Measurements from ENCODE around the gene RAD51B.

Gene RAD51B

GRCh38 chr14:68551045-68551683 lies 731.6 kb downstream of the RAD51B start:
- no peak for DNase-seq (ENCODE audit: low read depth)

DNA sequence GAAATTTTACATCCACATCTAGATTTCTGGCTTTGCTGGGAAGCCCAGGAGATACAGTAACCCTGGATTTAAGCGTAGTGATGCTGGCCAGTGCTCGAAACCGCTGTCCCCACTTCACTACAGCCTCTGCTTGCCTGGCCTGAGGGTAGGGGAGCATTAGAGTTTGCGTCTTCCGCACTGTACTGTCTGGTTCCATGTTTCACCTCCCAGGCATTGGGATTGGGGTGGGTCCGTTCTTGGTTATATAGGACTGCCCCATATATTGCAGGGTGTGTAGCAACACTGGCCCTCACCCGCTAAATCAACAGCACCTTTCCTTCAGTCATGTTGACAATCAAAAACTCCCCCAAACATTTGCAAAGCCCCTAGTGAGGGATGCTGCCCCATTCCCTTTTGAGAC lies 732.5 kb downstream of the RAD51B start:
- no peak for DNase-seq (ENCODE audit: low read depth)

- DNase-seq (ENCODE audit: low read depth), result peak; percentile 48
These were observed 733.0 kb downstream of the RAD51B start for GRCh38 chr14:68552602-68553001.

- no peak for DNase-seq (ENCODE audit: low read depth)
These were observed 733.7 kb downstream of the RAD51B start for GRCh38 chr14:68553311-68553710.

DNA sequence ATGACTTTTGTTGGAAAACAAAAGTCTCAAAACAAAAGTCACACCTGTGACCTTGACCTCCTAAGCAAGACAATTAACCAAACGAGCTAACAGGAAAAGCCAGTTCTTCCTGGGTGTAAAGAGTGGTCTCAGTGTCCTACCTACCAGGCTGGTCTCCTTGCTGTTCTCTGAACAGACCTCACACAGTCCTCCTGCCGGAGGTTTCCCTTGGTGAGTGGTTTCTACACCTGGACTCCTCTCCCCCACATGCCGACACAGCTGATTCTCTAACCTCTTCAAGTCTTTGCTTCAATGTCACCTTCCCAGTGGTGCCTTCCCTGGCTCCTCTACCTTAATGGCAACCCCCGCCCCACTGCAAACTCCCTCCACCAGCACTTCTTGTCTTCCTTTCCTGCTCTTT lies 734.7 kb downstream of the RAD51B start:
- no peak for DNase-seq (ENCODE audit: low read depth)

GRCh38 chr14:68556253-68556652 lies 736.7 kb downstream of the RAD51B start:
- no peak for DNase-seq (ENCODE audit: low read depth)

DNA sequence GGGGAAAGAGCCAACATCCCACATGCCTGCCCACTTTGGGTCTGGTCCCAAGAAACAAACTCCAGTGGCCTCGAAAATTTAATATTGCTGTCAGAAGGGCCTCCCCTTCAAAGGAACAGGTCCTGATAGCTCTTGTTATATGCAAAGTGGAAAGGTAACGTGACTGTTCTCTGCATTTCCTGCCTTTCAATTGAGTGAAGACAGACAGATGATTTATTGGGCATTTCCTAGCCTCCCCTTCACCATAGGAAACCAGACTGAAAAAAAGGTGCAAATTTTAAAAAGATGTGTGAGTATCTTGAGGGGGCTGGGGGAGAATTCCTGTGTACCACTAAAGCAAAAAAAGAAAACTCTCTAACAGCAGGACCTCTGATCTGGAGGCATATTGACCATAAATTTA lies 738.1 kb downstream of the RAD51B start:
- no peak for DNase-seq (ENCODE audit: low read depth)

DNA sequence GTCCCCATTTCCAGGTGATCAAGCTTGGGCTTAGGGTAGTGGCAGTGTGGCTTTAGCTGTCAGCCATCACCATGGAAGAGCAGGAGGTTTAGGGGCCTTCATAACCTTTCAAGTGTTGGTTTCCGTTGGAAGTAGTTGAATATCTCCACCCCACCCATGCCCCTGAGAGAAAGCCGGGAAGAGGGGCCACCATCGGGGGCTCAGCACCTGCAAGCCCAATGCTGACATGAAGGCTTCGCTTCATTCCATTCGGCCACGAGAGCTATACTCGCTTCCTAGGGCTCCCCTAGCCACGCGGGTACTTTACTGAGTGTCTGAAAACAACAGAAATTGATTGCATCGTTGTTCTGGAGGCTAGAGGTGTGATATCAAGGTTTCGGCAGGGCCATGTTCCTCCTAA lies 738.5 kb downstream of the RAD51B start:
- DNase-seq (ENCODE audit: low read depth), result no peak

DNA sequence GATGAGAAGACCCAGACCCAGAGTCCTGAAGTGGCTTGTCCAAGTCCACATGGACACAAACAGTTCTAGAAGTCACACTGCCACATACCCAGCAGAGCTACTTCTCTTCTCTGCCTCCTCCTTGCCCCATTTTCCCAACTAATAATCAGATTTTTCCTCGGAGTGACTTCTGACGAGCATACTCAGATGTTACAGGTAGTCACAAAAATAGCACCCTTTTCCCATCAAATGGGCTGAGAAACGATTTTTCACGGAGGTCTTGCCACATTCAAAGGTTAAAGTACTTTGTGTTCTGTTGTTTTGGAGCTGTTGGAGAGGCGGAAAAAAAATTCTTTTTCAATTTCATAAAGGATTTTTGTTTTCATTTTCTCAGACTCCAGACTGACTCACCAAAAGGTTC lies 740.4 kb downstream of the RAD51B start:
- no peak for DNase-seq (ENCODE audit: low read depth)

DNA sequence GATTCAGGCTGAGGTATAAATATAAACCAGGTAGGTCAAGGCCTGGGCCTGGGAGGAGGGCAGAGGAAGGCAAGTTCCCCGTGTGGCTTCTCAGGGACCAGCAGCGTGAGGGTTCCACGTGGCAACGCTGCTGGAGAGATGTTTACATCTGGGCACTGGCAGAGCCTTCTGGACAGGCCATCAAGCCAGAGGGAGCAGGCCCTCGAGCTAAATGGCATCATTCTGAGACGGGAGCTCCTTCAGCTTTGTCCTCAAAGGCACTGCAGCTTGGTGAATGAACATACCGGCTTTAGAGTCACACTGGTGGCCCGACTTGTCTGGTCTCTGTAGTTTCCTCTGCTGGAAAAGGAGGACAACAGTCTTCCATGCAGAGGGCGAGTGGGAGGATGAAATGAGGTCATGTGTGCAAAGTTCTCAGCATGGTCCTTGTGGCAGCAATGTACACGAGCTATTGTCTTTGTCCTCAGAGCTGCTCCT lies 742.0 kb downstream of the RAD51B start:
- DNase-seq (ENCODE audit: low read depth), result no peak

DNA sequence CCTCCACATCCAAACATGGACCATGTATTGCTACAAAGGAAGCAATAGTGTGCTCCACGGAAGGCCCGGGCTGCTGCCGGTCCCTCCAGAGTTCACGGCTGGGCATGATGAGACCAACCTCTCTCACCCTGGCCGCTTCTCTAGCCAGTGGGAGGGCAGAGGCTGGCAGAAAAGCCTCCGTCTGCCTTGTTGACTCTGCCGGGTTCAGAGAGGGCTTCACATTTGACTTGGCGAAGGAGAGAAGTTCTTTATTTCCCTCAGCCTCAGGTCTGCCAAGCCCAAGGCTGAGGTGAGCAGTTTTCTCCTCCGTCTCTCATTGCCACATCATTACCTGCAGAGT lies 743.3 kb downstream of the RAD51B start:
- no peak for DNase-seq (ENCODE audit: low read depth)

DNA sequence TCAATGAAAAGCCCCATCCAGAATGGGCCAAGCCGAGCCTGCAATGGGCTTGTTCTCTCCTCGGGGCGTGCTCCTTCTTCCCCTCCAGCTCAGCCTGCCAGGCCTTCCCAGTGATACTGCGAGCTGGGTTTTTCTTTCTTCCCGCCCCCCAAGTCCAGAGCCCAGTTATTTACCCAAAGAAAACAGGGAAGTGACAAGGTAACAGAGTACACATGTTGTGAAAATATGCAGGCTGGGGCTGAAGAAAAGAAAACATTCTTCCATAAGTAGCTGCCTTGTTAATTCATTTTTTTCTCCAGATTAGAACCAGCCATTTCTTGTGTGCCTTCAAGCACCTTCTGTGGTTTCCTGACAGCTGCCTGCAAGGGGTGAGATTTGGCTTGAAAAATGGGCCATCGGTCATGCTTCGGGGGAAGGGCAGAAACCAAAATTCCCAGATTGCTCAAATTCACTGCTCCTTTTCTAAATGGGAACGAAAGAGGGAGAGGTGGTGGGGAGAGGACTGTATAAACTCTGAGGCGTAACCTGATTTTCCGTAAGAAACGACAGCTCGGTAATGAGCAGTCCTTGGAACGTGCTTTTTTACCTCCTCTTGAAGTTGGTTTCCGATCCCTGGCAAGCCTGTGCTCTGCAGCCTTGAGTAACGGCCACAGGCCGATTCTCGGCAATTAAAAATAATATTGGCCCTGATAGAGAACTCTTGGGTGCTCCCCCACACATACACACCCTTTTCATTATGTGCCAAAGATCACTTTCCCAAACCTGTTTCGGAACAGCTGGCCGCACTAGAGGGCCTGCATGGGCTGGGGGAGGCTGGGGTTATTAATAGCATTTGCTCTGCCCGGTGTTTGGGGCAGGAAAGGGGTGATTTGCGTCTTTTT lies 743.9 kb downstream of the RAD51B start:
- no peak for DNase-seq (ENCODE audit: low read depth)

DNA sequence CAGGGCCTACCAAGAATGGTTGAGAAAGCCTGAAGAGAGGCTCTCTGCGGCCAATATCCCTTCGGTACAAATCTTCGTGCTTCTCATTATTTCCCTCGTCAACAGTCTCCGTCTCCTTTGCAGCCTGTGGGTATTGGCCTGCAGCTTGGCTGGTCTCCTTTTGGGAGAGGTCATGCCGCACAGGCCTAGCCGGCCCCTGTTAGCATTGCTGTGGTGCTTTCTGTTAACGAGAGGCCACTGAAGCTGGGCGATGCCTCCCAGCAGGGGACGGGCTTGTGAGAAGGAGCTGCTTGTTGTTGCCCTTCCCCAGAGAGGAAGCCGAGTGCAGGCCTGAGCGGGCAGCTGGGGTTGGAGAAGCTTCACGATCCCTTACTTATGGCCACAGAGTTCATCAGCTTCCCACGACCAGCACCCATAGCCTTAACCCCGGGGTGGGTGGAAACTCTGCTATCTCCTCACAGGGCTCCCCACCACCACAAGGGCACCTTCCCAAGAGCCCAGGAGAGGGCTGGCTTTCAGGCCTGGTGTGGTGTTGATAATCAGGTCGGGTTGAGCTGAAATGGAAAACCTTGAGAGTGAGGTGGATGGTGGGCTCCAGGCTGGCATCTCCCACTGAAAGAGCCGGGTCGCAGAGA lies 744.7 kb downstream of the RAD51B start:
- DNase-seq (ENCODE audit: low read depth), result no peak

DNA sequence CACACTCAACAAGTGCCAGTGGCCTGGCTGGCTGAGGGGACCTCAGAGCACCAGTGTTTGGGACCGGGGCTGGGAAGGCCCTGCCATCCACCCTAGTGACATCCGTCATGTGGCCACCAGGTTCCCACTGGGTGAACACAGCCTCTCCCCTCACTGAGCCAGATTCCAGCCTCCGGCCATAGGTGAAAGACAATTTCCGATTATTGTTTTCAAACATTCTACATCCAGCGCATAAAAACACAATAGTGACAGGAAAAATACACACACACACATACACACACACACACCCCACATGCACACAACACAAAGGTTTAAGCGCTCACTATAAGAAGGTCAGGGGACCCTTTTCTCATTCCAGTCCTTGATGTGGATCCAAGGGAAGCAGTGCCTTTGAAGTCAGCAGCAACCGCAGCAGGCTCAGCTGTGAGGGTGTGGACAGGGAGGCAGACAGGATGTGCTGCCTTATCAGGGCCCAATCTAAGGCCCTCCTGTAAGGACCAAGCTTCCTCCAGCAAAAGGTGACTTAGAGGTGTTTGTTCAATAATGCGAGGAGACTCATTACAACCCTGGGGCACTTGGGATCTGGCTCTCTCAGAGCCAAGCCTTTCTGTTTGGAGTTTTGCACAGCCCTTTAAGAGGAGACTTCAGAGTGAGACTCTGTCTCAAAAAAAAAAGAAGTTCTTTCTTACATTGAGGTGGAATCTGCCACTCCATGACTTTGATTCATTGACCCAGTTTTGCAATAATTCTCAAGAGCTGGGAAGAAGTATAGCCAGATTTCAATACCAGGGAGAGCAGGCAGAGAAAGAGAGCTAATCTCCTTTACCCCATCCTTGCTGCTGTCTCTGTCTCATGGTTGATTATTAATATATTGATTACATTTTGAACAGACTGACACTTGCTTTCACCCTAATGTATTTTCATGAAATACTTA lies 745.5 kb downstream of the RAD51B start:
- peak; percentile 20 for DNase-seq (ENCODE audit: low read depth)

GRCh38 chr14:68566075-68566474 lies 746.5 kb downstream of the RAD51B start:
- DNase-seq (ENCODE audit: low read depth), result no peak

DNA sequence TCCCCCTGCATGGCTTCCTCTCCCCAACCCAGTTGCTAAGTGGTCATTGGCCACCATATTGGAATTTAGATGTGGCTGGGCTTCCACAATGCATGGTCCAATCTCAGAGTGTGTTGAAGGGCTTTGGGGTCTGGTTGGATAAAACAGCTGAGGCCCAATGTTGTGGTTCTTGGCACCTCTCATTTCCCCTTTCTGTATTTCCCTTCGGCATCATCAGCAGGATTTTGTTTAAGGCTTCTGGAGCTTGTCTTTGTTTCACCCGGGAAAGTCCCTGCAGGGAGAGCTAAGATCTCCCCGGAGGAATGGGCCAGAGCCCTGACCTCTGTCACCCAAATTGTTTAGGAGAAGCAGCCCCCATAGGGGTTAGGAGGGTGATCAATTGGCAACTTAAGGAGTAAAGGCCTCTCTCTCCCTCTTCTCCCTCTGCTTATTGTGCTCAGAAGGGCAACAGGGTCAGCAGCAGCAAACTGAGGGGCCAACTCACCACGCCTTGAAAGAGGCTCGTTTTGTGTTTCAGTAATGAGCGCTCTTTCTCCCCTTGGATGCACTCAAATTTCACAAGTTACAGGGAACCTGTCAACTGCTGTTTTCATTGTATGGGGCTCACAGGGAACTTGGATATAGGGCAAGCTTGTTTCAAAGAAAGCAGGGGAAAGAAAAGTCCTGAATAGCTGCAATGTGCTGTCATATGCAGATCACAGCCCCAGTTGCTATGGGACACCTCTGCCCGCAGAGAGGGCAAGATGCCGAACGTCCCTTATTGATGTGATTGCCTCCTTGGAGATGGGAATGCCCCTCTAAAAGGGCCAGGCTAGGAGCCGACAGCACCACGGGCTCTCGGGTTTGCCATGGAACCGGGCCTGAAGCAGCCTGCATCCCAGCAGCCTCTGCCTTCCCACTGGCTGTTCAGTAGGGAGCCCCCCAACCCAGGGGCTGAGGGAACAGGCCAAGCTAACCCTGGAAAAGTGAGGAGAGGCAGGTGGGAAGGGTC lies 749.6 kb downstream of the RAD51B start:
- no peak for DNase-seq (ENCODE audit: low read depth)

DNA sequence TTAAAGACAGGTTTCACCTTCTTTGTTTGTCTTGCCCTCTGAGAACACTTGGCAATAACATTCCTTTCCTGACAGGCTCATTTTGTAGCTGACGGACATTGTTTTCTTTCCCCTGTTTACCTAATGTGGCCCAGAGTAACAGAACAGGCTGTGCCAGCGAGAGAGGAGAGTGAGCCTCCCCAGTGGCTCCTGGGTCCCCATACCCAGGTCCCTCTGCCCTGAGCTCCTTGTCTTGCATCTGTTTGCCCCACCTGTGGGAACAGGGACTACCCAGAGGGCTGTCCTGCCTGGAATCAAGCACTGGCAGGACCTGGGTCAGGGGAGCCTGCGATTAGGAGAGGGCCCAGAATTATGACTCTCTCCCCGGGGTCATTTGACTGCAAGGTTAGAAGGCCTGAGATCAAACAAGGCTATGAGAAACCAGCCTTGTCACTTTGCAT lies 750.4 kb downstream of the RAD51B start:
- DNase-seq (ENCODE audit: low read depth), result no peak

GRCh38 chr14:68571114-68571591 lies 751.6 kb downstream of the RAD51B start:
- no peak for DNase-seq (ENCODE audit: low read depth)

DNA sequence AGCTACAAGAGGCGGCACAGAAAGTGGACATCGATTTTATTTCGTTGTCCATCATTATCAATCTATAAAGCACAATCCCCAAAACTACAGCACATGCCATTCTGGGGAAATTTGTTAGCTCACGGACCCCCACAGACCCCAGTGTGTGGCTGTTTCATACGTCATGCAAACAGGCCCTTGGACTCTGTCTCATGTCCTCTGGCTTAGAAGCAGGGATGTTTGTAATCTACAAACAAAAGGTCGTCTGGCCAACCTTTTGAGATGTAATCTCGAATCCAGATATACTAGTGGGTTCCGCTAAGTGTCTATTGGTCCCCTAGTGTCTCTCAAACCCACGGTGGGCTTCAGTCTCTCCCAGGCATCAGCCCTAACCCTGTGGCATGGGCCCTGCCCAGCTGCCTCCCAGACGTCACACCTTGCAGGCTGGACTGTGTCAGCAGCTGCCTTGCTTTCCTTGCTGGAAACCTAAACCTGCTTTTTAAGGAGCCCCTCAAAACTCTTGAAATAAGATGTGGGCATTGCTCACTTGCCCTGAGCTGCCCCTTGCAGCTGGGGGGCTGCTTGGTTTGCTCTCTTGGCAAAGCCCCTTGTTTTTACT lies 752.4 kb downstream of the RAD51B start:
- no peak for DNase-seq (ENCODE audit: low read depth)

- no peak for DNase-seq (ENCODE audit: low read depth)
These were observed 753.5 kb downstream of the RAD51B start for GRCh38 chr14:68573126-68573525.
